NOMO-1 treated with DMSO at 0.1 percent for 48 hours (cell line): ENCODE results near the gene YTHDF1.
"Not testable (repeated sequence)": the region's sequence is repeated elsewhere in the genome, so short reads cannot be mapped to it uniquely, and the experiment has no call there.

Source experiments
- DNase-seq: peaks from one replicate; lab custom pipeline; 2025; ENCODE audit not compliant: unreplicated experiment; lab: John Stamatoyannopoulos, UW

The YTHDF1 gene

GRCh38 chr20:63158845-63159244, 57.1 kb downstream of the YTHDF1 start:
- no peak for DNase-seq

GRCh38 chr20:63158352-63158751, 57.6 kb downstream of the YTHDF1 start:
- no peak for DNase-seq

DNA sequence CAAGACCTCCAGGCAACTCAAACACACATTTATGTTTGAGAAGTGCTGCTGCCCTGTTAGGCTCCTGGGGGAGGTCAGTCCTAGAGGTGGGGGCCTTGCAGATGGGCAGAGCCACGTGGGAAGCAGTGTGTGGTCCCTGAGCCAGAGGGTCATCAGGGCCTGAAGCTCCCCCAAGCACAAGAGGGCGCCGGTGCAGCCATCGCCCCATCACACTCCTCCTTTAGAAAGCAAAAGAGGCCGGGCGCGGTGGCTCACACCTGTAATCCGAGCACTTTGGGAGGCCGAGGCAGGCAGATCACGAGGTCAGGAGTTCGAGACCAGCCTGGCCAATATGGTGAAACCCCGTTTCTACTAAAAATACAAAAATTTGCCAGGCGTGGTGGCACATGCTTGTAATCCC, 58.5 kb downstream of the YTHDF1 start:
- DNase-seq = not testable (repeated sequence)

DNA sequence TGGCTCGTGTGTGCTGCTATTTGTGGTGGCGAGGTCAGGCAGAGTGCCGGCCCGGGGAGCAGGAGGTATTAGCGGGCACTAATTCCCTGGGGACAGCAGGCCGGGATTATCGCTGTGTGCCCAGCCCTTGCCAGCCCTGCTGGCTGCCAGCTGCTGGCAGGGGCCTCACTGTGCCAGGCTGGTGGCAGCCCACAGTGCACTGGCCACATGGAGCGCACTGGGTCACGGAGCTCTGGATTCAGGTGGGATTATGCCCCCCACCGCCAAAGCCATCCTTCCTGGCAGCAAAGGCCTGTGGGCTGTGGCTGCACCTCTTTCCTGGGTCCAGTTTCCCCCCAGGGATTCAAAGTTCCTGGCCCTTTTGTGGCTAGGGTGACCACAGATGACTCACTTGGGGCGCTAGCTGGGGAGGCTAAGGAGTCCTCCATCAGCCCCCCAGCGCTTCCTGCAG, 59.7 kb downstream of the YTHDF1 start:
- no peak for DNase-seq

DNA sequence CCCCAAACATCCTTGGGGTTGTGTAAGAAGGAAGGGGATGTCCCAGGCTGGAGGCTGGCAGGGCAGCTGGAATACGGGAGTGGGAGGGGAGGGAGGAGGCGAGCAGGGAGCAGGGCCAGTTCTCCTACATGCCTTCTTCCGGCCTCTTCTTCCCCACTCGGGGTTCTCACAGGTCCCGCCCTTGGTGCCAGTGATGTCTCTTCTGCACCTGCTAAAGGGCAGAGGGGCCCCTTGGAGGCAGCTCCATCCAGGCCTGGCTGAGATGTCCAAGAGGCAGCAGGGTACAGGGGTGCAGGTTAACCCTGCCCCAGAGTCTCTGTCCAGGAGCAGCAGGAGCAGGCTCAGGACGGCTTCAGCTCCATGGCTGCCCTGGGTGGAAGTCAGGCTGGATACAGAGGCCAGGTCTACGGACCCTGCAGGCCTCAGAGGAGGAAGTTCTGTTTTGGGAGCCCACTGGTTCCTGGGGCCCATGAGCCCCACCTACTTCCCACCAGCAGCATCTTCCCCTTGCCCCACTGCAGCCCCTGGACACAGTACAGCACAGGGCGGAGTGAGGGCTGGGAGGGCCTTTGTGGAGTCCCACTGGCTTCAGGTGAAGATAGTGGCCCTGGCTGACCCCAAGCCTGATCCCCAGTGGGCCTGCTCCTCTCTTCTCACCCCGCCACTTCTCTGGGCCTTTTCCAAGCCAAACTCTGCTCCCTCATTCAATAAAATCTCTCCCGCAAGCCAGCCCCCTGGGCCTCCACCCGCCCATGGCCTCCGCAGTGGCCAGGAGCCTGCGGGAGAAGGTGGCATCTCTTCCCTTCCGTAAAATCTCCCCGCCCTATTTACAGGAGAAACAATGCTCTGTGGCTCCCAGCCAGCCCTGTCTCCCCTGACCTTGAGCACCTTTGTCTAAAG, 60.4 kb downstream of the YTHDF1 start:
- DNase-seq = no peak

GRCh38 chr20:63154395-63154794, 61.5 kb downstream of the YTHDF1 start:
- no peak for DNase-seq

- DNase-seq = no peak
These were observed 62.4 kb downstream of the YTHDF1 start for GRCh38 chr20:63153254-63154221.

DNA sequence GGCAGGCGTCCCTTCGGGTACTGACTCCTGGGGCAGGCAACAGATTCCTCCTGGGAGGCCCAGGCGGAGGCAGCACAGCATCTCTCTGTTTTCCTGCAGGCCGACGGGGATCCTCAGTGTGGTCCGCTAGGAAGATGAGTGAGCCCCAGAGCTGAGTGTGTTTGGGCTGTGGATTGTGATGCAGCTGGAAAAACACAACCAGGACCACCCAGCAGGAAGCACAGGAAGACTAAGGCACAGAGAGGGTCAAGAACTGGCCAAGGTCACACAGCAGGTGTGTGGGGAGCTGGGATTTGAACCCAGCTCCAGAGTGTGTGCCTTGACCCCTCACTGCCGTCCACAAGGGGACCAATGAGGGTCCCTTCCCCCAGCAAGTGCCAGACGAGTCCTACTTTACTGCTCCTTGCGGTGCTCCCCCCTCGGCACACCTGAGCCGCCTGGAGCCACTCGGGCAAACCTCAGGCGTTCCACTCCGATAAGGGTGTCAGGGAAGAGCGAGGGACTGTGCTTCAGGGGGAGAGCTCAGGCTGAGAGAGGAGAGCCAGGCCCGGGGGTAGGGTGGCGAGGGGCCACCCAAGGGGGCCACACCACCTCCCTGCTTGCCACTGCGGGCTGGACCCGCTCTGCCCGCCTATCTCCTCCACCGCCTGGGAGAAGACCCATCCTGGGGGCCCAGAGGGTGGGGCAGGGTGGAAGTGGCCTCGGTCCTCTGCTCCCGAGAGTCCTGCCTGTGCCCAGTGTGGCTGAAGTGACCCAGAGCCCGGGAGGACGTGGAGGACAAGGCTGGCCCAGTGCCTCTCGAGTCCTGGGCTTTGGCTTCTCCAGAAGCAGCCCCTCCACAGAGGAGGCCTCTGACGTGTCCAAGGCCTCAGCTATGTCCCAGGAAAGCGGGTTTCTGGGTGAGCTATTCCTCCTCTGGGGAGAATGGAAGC, 63.3 kb downstream of the YTHDF1 start:
- no peak for DNase-seq

DNA sequence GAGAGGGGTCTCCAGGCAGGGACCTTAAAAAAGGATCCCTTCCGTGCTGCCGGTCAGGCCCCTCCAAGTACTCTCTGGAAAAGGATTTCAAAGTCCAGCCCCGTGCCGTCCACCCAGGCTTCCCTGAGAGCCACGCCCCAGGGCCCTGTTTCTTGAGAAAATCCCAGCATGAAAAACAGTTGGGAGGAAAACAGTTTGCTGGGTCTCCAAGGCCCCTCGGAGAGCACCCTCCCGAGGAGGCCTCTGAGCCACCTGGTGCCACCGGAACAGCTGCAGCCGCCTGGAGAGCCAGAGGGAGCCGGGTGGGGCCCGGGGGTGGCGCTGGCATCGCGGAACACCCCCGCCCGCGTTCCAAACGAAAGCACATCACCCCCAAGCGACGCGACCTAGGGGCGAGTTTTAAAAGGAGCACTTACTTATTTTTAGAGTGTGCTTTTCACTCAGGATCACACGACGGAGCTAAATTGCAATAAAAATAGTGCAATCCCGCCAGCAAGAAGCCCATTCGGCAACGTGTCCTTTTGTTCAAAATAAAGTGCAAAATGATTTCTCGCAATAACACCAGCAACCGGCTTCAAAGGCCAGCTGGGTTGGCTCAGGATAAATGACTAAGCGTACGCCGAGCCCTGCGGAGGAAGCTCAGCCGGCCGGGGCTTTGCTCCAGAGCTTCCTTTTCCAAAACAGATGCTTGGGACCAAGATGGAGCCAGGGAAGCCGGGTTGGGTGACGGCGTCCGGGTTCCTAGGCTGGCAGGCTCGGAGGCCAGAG, 64.2 kb downstream of the YTHDF1 start:
- no peak for DNase-seq

DNA sequence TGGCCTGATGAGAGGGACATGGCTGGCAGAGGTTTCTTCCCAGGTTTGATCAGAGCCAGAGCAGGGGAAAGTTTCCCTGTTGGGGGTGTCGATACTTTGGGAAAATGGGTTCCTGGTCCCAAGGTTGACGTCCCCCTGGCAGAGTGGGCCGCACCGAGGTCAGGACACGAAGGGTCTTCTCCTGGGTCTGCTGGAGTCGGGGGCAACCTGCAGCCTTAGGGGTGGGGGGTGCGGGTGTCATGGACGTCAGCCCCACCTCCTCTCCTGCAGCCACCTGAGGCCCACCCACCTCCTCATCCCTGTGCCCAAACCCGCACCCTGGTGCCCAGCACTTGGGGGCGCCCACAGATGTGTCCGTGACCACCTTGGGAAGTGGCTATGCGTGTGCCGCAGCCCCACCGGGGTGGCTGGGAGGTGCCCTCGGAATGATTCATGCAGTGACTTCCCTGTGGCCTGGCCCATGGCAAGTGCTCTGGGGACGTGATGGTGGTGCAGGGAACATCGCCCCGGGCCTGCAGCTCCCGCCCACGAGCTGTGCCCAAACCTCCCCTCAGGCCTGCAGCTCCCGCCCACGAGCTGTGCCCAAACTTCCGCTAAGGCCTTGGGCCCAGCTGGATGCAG, 64.9 kb downstream of the YTHDF1 start:
- DNase-seq = no peak

DNA sequence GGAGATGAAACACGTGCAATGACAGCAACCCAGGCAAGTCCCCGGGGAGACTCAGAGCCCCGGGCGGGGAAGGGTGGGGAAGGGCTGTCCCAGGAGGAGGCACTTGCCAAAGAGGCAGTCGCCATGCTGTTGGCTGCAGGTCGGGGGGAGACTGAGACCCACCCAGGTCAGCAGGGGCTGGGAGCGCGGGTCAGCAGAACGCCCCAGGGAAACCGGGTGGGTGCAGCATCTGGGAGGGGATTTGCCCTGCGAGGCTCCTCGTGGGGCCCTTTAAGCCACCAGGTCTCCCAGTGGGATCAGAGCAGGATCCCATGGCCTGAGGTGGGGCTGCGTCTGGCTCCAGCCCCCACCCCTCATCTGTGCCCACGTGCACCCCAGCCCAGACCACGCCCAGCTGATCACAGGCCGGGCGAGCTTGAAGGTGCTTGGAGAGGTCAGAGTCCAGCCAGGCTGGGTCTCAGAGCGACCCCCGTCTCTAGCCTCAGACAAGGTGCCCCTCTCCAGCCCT, 65.5 kb downstream of the YTHDF1 start:
- DNase-seq = no peak

DNA sequence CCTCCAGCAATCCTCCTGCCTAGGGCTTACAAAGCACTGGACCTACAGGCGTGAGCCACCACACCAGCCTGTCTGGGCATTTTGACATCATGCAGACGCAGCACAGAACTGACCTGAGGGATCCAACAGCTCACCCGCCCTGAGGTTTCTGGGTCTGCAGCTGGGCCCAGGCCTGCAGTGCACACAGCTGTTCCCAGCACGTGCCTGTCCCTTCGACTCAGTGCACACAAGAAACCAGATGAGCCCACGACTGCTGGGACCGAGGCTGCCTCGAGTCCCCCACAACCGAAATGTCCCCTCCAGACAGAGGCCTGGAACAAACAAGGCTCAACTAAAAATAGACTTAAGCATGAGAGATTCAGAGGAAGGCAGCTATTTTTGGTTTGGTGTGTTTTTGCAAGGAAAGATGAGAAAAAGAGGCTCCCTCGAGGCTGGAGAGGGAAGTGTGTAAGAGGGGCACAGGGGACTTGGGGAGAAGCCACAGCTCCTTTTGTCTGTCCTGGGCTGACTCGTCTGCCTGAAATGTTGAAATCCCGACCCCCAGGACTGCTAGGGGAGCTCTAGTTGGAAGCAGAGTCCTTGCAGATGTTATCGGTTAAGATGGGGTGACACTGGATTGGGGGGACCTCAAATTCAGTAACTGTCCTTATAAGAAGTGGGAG, 66.3 kb downstream of the YTHDF1 start:
- DNase-seq = no peak

DNA sequence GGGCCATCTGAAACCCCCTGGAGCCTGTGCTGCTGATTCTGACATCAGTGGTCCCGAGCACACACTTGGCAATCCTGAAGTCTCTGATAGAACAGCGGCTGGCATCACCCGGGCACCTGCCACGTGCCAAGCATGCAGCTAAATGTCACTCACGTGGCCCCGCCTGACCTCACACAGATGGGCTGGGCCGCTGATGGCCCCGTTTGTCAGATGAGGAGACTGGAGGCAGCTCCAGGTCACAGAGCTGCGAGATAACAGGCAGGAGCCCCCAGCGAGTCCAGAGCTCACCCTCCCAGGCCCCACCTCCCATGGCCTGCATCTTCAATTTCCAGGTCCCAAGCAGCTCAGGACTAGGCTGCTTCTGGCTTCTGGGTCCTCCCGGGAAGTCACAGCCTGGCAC, 67.2 kb downstream of the YTHDF1 start:
- DNase-seq = no peak

DNA sequence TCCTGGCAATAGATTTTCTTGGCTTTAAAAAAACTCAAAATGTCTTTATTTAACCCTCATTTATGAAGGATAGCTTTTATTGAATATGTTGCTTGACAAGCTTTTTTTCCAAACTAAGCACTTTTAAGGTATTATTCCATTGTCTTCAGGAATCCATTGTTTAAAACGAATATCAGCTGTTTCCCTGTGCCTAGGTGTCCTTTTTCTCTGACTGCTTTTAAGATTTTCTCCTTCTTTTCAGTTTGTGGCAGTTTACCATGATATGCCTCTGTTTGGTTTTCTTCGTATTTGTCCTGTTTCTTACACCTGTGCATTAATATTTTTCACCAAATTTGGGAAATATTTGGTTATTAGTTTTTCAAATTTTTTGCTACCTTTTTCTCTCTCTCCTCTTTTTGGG, 68.4 kb downstream of the YTHDF1 start:
- no peak for DNase-seq
